Hepatocyte (in vitro differentiated cells): ENCODE results near the gene FAM43B.

Experiments used
- EZH2 ChIP-seq: fragments of 200-600 bp; sonication (generic); IDR thresholded peaks from 2 replicates; pipeline ENCODE4 v1.6.1; 2016; ENCODE audit warnings: antibody characterized with exemption, mild to moderate bottlenecking, borderline replicate concordance
- EZH2phosphoT487 ChIP-seq: fragments of 200-600 bp; sonication (generic); IDR thresholded peaks from one replicate; pipeline ENCODE4 v1.6.1; 2018; ENCODE audit warnings: antibody characterized with exemption, mild to moderate bottlenecking, low read depth, moderate library complexity; ENCODE audit not compliant: unreplicated experiment, severe bottlenecking
- TF ChIP-seq, protein P1 (sequence below): fragments of 200-600 bp; sonication (generic); IDR thresholded peaks from 2 replicates; pipeline ENCODE4 v1.5.1; 2016; ENCODE audit warnings: antibody characterized with exemption, mild to moderate bottlenecking; ENCODE audit not compliant: poor library complexity

DNA sequence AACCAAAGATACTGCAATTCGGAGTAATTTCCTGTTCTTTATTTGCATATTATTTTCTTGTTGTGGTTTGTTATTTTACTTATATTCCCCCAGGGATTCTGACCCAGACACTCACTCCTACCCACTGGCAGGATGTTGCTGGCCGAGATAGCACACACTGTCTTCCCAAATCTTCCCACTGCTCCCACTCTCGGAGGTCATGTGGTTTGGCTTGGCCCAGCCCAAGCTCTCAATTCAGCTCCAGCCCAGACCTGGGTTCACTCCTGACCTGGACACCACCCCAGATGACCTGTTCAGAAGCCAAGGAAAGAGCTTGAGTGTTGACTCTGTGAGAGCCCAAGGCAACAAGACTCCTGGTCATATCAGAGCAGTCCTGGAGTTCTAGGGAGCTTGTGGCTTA is 1.2 kb upstream of the FAM43B start:
- TF ChIP-seq EZH2phosphoT487 (no peak), EZH2 (no peak)
- TF ChIP-seq, protein P1, sequence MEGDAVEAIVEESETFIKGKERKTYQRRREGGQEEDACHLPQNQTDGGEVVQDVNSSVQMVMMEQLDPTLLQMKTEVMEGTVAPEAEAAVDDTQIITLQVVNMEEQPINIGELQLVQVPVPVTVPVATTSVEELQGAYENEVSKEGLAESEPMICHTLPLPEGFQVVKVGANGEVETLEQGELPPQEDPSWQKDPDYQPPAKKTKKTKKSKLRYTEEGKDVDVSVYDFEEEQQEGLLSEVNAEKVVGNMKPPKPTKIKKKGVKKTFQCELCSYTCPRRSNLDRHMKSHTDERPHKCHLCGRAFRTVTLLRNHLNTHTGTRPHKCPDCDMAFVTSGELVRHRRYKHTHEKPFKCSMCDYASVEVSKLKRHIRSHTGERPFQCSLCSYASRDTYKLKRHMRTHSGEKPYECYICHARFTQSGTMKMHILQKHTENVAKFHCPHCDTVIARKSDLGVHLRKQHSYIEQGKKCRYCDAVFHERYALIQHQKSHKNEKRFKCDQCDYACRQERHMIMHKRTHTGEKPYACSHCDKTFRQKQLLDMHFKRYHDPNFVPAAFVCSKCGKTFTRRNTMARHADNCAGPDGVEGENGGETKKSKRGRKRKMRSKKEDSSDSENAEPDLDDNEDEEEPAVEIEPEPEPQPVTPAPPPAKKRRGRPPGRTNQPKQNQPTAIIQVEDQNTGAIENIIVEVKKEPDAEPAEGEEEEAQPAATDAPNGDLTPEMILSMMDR = no peak
